ENCODE data around the gene C10orf53.
"Not testable (repeated sequence)": the region's sequence is repeated elsewhere in the genome, so short reads cannot be mapped to it uniquely, and the experiment has no call there.

Gene C10orf53

GRCh38 chr10:49652421-49653272 lies 26.8 kb upstream of the C10orf53 start:
- no peak for DNase-seq

GRCh38 chr10:49653273-49653929 lies 26.1 kb upstream of the C10orf53 start:
- no peak for DNase-seq

- DNase-seq: no peak
Measured at GRCh38 chr10:49654036-49654693, 25.3 kb upstream of the C10orf53 start.

GRCh38 chr10:49655099-49655498 lies 24.4 kb upstream of the C10orf53 start:
- no peak for DNase-seq

- DNase-seq: no peak
Measured at GRCh38 chr10:49656845-49657493, 22.5 kb upstream of the C10orf53 start.

GRCh38 chr10:49657606-49658005 lies 21.8 kb upstream of the C10orf53 start:
- DNase-seq: no peak

GRCh38 chr10:49661140-49661856 lies 18.2 kb upstream of the C10orf53 start:
- DNase-seq: no peak

- DNase-seq: no peak
Measured at GRCh38 chr10:49662169-49662830, 17.2 kb upstream of the C10orf53 start.

GRCh38 chr10:49663596-49663995 lies 15.9 kb upstream of the C10orf53 start:
- DNase-seq: no peak

- DNase-seq: no peak
Measured at GRCh38 chr10:49664006-49664841, 15.2 kb upstream of the C10orf53 start.

- no peak for DNase-seq
Measured at GRCh38 chr10:49664842-49665355, 14.6 kb upstream of the C10orf53 start.

- no peak for DNase-seq
Measured at GRCh38 chr10:49666054-49666615, 13.3 kb upstream of the C10orf53 start.

- DNase-seq: no peak
Measured at GRCh38 chr10:49666685-49667084, 12.8 kb upstream of the C10orf53 start.

- DNase-seq: no peak
Measured at GRCh38 chr10:49667991-49668390, 11.5 kb upstream of the C10orf53 start.

GRCh38 chr10:49668684-49669083 lies 10.8 kb upstream of the C10orf53 start:
- DNase-seq: no peak

- DNase-seq: no peak
Measured at GRCh38 chr10:49678827-49679479, 498 bp upstream of the C10orf53 start.

GRCh38 chr10:49682449-49682848 lies 3.0 kb downstream of the C10orf53 start:
- DNase-seq: not testable (repeated sequence)

- no peak for DNase-seq
Measured at GRCh38 chr10:49682879-49683278, 3.4 kb downstream of the C10orf53 start.

- no peak for DNase-seq
Measured at GRCh38 chr10:49686651-49687050, 7.2 kb downstream of the C10orf53 start.

Measured in T-helper 9 cell (primary cell).